HG03354 (cell line): ENCODE data around the gene HTR4.

Experiments used
- ATAC-seq: cut with Tn5 transposase; IDR thresholded peaks from one replicate; pipeline ENCODE4 v1.9.1; 2021; ENCODE audit warnings: mild to moderate bottlenecking; ENCODE audit not compliant: unreplicated experiment, poor library complexity, severe bottlenecking

HTR4 gene

DNA sequence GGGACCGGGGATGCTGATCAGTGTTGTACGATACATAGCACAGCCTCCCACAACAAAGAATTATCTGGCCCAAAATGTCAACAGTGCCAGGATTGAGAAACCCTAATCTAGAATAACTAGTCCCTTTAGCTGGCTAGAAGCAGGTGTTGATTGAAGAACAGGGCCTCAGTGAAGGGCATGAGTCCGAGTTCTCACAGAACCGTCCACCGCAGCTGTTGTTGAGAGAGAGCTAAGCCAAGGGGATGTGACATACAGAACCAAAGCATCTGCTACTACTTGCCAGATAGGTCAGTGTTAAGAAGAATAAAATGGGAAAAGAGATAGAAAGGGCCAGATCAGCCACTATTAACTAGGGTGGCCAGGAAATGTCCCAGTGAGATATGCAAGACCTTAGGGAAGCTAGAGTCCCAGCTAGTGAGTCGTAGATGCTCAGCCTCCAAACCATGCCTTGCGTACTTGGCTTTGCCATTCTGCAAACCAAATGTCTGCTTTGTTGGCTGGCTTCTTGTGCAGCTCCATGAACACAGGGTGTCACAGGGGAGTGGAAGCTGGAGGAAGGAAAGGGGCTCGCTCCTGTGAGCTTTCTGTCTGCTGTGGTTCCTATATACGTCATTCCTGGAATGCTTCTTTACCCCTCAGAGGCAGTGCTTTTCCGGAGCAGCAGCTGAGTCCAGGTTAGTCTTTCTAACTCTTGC, 201.7 kb downstream of the HTR4 start:
- ATAC-seq = no peak

DNA sequence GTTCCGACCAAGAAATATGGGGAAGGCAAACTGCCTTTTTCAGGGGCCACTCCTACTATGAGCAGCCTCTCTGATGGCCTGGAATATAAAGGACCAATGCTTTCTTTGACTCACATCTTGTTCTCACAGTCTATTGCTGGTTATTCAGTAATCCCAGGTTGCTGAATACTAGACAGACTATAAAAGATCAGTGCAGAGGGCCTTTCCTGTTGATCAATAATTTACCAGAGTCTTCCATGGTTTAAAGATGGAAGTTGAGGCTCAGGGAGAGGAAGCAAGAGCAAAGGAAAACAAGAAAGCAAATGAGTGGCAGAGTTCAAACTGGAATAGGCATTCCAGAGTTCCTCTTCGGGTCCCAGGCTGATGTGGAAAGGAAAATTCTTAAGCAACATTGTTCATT, 207.7 kb downstream of the HTR4 start:
- ATAC-seq = no peak

DNA sequence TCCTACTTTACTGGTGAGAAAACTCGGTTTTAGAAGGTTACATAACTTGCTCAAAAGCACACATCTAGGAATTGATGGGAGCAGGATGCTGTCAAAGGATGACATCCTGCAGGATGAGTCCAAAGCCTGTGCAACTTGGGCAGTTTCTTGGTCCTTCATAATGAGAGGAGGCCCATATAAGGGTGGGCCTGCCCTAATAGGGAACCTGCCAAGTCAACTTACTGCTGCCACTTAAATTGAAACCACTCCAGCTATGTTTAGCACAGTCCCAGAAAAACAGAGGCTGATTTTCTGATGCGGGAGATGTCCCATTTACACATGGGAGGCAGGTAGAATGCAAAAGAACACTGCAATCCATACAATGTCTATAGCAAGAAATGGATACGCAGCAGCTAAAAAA, 208.7 kb downstream of the HTR4 start:
- no peak for ATAC-seq

DNA sequence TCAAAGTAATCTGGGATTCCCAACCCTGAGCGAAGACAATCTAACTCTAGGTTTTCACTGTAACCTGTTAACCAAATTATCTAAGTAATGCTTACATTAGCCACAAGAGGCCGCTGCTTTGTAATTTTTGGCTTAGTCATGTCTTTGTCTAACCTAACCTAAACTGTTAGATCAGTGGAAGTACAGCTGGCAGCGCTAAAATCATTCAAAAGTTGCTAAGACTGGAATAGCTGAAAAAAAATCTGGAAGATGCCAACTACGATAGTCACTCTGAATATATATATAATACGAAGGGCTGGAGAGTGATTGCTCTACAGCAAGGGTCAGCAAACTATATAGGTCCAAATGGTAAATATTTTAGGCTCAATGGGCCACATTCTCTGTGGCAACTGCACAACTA, 210.3 kb downstream of the HTR4 start:
- peak; percentile 94 for ATAC-seq

DNA sequence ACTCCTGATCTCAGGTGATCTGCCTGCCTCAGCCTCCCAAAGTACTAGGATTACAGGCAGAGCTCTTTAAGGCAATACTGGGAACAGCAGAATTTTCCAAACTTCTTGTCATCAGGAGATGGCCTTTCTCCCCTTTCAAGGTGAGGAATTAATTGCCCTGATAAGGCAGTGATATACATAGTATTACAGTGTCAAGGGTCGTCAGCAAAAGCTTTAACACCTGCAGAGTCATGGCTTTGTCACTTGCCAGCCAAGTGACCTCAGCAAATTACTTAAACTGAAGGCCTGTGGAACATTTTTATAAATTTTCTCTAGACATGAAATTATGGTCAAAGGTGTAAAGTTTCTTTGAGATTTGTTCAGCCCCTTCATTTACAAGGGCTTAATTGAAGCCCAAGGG, 211.1 kb downstream of the HTR4 start:
- ATAC-seq = no peak

DNA sequence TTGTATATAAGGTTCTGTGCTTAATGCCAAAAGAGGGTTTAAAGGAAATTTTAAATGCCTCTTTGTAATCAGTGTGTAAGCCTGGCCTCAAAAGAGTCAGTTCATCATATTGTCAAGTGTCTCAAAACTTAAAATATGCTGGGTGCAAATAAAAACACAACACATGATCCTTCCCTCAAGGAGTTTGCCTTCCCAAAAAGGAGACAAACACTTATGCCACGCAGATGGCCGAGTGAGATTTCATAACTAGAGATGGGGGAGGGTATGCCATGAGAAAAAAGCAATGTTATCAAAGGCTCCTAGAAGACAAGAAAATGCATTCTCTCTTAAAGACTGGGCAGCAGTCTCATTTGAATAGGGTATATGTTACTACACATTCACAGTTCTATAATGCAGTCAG, 215.4 kb downstream of the HTR4 start:
- no peak for ATAC-seq

DNA sequence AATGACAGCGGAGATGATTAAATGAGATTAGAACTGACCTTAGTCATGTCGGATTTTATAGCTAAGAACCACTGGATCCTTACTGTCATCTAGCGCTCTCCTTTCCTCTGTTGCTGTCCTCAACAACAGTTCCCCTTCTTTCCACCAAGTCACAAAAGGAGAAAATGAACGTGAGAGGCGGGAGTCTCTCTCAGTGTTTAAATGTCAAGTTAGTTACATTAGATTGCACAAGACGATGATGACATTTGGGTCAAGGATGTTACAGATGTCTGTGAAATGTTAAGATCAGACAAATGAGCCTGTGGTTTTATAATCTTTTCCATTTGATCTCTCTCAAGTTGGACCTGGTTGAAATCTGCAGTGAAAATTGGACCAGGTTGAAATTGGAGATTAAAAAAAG, 217.1 kb downstream of the HTR4 start:
- ATAC-seq = no peak

DNA sequence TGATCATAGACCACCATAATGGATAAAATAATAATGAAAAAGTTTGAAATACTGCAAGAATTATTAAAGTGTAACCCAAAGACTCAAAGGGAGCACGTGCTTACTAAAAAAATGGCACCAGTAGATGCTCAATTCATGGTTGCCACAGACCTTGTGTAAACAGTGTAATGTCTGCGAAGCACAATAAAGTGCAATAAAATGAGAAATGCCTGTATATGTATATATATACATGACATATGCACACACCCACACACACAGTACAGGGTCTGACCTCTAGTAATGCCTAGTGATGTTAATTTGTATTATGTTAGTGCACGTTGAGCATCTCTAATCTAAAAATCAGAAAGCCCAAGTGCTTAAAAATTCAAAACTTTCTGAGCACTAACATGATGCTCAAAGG, 218.3 kb downstream of the HTR4 start:
- no peak for ATAC-seq

DNA sequence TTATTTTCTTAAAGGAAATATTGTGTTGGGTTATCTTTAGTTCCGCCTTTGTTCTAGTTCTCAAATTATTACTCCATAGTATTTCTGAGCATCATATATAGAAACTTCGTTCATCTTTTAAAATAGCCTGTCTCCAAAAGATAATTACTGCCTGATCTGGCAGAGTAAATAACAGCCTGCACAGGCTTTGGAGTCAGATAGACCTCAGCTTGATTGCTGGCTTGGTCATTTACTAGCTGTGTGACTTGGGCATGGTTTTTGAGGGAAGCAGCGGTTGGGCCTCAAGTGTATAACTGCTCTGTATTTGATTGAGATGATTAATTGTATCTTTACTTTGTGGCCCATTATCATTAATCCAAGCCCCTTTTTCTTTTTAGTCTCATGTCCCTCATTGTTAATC, 220.5 kb downstream of the HTR4 start:
- ATAC-seq = no peak
